GM12878 (cell line): ENCODE data around the gene ZBTB24. TPM values are rescaled to one million over a fixed set of nuclear protein-coding genes. Genes with fewer than 3 reads are reported as not detected.

Experiments used
- ATAC-seq: fragments of 200-7000 bp; cut with Tn5 transposase; 3 replicates; pipeline ENCODE4 v1.9.1; 2020; ENCODE audit warnings: mild to moderate bottlenecking, moderate library complexity
- BruUV-seq: library from RNA; stranded (reverse); fragments of 400-500 nt; replicated peaks from 2 replicates; lab custom pipeline; 2021; lab: Mats Ljungman, UMichigan
- CTCF ChIA-PET: fragments of 300-600 bp; sonication (Branson Sonifier 250); formaldehyde crosslinking; extraction: SDS; loops from one replicate; lab custom pipeline; 2021; ENCODE audit warnings: inconsistent platforms; lab: Yijun Ruan, JAX
- POLR2A ChIA-PET: fragments of 350-600 bp; formaldehyde crosslinking; extraction: SDS; loops from one replicate; lab custom pipeline; 2021; ENCODE audit warnings: inconsistent platforms; lab: Charles Lee
- RAD21 ChIA-PET: fragments of 300-600 bp; sonication (Branson Sonifier 250); formaldehyde crosslinking; loops from one replicate; lab custom pipeline; 2023; ENCODE audit warnings: antibody characterized with exemption; ENCODE audit not compliant: unreplicated experiment; lab: Charles Lee
- SMC1A ChIA-PET: fragments of 300-600 bp; sonication (Branson Sonifier 250); formaldehyde crosslinking; loops from one replicate; lab custom pipeline; 2023; ENCODE audit not compliant: unreplicated experiment, uncharacterized antibody; lab: Charles Lee
- DNase-seq: peaks from one replicate; pipeline ENCODE4 v3.0.0-alpha.2; 2011; ENCODE audit warnings: low read depth, low spot score
- FAIRE-seq: peaks from 3 replicates; lab custom pipeline; 2011; peaks lifted over from hg19 to GRCh38; lab: Jason Lieb, UNC
- H2AFZ ChIP-seq: 2 replicates; pipeline ENCODE4 v1.6.0; 2011; ENCODE audit warnings: low read depth, low read length, control low read depth; ENCODE audit not compliant: control insufficient read depth
- H3K27ac ChIP-seq: 2 replicates; pipeline ENCODE4 v1.5.1; 2011; ENCODE audit warnings: control low read depth; ENCODE audit not compliant: control insufficient read depth, insufficient read depth
- H3K27me3 ChIP-seq, 2 experiments: replicated peaks in 1 of 2; 2 replicates each; pipeline versions ENCODE4 v1.6.0 to v1.6.1; 2011; ENCODE audit warnings: low read length in 1 of 2; ENCODE audit not compliant: control insufficient read depth in 2 of 2, insufficient read depth in 2 of 2
- H3K36me3 ChIP-seq, 2 experiments: 2 replicates each; pipeline ENCODE4 v1.5.1; 2011; ENCODE audit warnings: low read length in 1 of 2; ENCODE audit not compliant: control insufficient read depth in 2 of 2, insufficient read depth in 2 of 2
- H3K4me1 ChIP-seq: 2 replicates; pipeline ENCODE4 v1.6.1; 2011; ENCODE audit warnings: mild to moderate bottlenecking, low read length, moderate library complexity, mixed read lengths; ENCODE audit not compliant: control insufficient read depth, insufficient read depth
- H3K4me2 ChIP-seq: 2 replicates; pipeline ENCODE4 v1.6.0; 2011; ENCODE audit warnings: control low read depth; ENCODE audit not compliant: control insufficient read depth, insufficient read depth
- H3K4me3 ChIP-seq: fragments of 200-600 bp; sonication (generic); 2 replicates; pipeline ENCODE4 v1.5.1; 2016
- H3K79me2 ChIP-seq: 2 replicates; pipeline ENCODE4 v1.6.0; 2011; ENCODE audit warnings: low read length; ENCODE audit not compliant: control insufficient read depth, insufficient read depth
- H3K9ac ChIP-seq: 2 replicates; pipeline ENCODE4 v1.8.0; 2011; ENCODE audit warnings: low read length, control low read depth, mixed read lengths; ENCODE audit not compliant: control insufficient read depth, insufficient read depth
- H3K9me3 ChIP-seq: replicated peaks from 3 replicates; pipeline ENCODE4 v1.5.1; 2011; ENCODE audit warnings: mild to moderate bottlenecking, low read length; ENCODE audit not compliant: control insufficient read depth, insufficient read depth
- H4K20me1 ChIP-seq: 2 replicates; pipeline ENCODE4 v1.6.0; 2011; ENCODE audit not compliant: control insufficient read depth, insufficient read depth
- BHLHE40 ChIP-seq, 2 experiments: fragments of 450-650 bp in 1 of 2; IDR thresholded peaks; 2 replicates each; pipeline ENCODE4 v1.6.1; 2011 to 2017; ENCODE audit warnings: low read depth in 2 of 2, borderline replicate concordance in 1 of 2, improper control_type of control experiment in 1 of 2, low read length in 1 of 2, mild to moderate bottlenecking in 1 of 2
- CUX1 ChIP-seq: IDR thresholded peaks from 2 replicates; pipeline ENCODE4 v1.6.1; 2012; ENCODE audit warnings: improper control_type of control experiment, low read depth, low read length; ENCODE audit not compliant: insufficient replicate concordance
- E2F8 ChIP-seq: fragments of 450-650 bp; IDR thresholded peaks from 2 replicates; pipeline ENCODE4 v1.6.1; 2018; ENCODE audit warnings: mild to moderate bottlenecking, low read depth, moderate library complexity; ENCODE audit not compliant: partially characterized antibody
- MAX ChIP-seq: IDR thresholded peaks from 2 replicates; pipeline ENCODE4 v1.6.1; 2012; ENCODE audit warnings: low read depth, low read length, improper control_type of control experiment
- POLR2AphosphoS2 ChIP-seq: IDR thresholded peaks from 2 replicates; pipeline ENCODE4 v1.6.1; 2011; ENCODE audit warnings: low read depth, mild to moderate bottlenecking, low read length, improper control_type of control experiment, moderate library complexity
- RAD51 ChIP-seq: fragments of 450-650 bp; IDR thresholded peaks from 2 replicates; pipeline ENCODE4 v1.6.1; 2016; ENCODE audit warnings: moderate library complexity, mild to moderate bottlenecking, inconsistent platforms
- SIN3A ChIP-seq: IDR thresholded peaks from 2 replicates; pipeline ENCODE4 v1.6.1; 2012; ENCODE audit warnings: low read depth, low read length, improper control_type of control experiment
- YY1 ChIP-seq: IDR thresholded peaks from 2 replicates; pipeline ENCODE4 v1.6.1; 2011; ENCODE audit warnings: low read depth, mild to moderate bottlenecking, low read length
- ZNF217 ChIP-seq: fragments of 450-650 bp; IDR thresholded peaks from 2 replicates; pipeline ENCODE4 v1.6.1; 2017; ENCODE audit warnings: antibody characterized with exemption, mild to moderate bottlenecking
- WGBS: methylation state at CpG from one replicate; pipeline ENCODE4 v1.1.6; 2016; ENCODE audit warnings: low lambda C conversion rate; ENCODE audit not compliant: insufficient replicate concordance, insufficient coverage; ENCODE audit errors: missing lambda C conversion rate; 5-methylcytosine and 5-hydroxymethylcytosine counted together
- in situ Hi-C: fragments of 300-500 bp; cut with MboI; formaldehyde crosslinking; loops from 9 replicates; pipeline ENCODE4 v1.14.3; 2018; ENCODE audit warnings: mixed read lengths
- intact Hi-C: fragments of 100-400 bp; cut with micrococcal nuclease; formaldehyde crosslinking; loops from one replicate; pipeline ENCODE4 v1.14.2; 2022; ENCODE audit not compliant: unreplicated experiment
- polyA plus RNA-seq, 11 experiments: library from polyadenylated mRNA; depleted of rRNA in 4 of 11; unstranded in 6 of 11; stranded (reverse) in 5 of 11; fragments of >200 nt; fragmentation: Nextera tagmentation in 4 of 11; fragmentation: Illumina TruSeq in 1 of 11; extraction: Ambion mirVana in 4 of 11; extraction: Trizol in 1 of 11; gene quantifications; 1 replicate in 1 of 11; 2 replicates in 10 of 11; pipeline versions ENCODE4 v1.2.1 to v1.2.3, GENCODE V29; 2011 to 2016; ENCODE audit warnings: inconsistent platforms in 2 of 11, missing spikeins in 2 of 11, low read depth in 1 of 11
- total RNA-seq, 4 experiments: library from RNA; depleted of rRNA in 3 of 4; stranded (reverse); fragments of >200 nt in 3 of 4; fragmentation: Illumina TruSeq in 1 of 4; extraction: Trizol in 1 of 4; gene quantifications; 2 replicates each; pipeline versions ENCODE4 v1.2.1 to v1.2.3, GENCODE V29; 2013 to 2021

The ZBTB24 gene
- total and polyA plus RNA-seq, 10 of the 15 experiments (the other 5 are each of a cell fraction or from before 2014, with no cell fraction given): 2.9 to 17.7 (median 8.5) TPM

- H2AFZ ChIP-seq: no peak overlapping the region
- no peaks in the 10 kb centered on the region for H3K9me3 ChIP-seq
- no peak for ATAC-seq
- no peak overlapping the region for H3K4me2 ChIP-seq
- FAIRE-seq: no peak
- H3K4me1 ChIP-seq: no peaks in the 10 kb centered on the region
- in situ Hi-C loops: no loop called here
- no peak for DNase-seq
- ChIA-PET SMC1A (no interaction called here), CTCF (no interaction called here), POLR2A (no interaction called here), RAD21 (no interaction called here)
- H3K27me3 ChIP-seq: no peaks in the 10 kb centered on the region
- no peaks in the 10 kb centered on the region for H3K36me3 ChIP-seq
- BruUV-seq: no TSS peak
- 0% methylated on average over 1 of the region's 1 CpG for WGBS
- no peak overlapping the region for H3K27ac ChIP-seq
- H3K9ac ChIP-seq: no peak overlapping the region
- no peak for TF ChIP-seq BHLHE40 (IDR thresholded peaks at IDR 0.05; ENCODE audit: borderline replicate concordance in 1 of 2, low read depth in 2 of 2, low read length in 1 of 2)
- TF ChIP-seq RAD51: no peak
- no peak for TF ChIP-seq ZNF217
- no peak for TF ChIP-seq YY1
- TF ChIP-seq SIN3A: no peak
- no peak for TF ChIP-seq E2F8
- no peak for TF ChIP-seq POLR2AphosphoS2
- no peak for TF ChIP-seq MAX
- no peak for TF ChIP-seq CUX1
- no peaks in the 10 kb centered on the region for H3K79me2 ChIP-seq
- no peak overlapping the region for H3K4me3 ChIP-seq
- intact Hi-C loops: no loop called here
- H4K20me1 ChIP-seq: no peaks in the 10 kb centered on the region
Observed at GRCh38 chr6:109420751-109421150, 62.3 kb downstream of the ZBTB24 start.
